Central memory CD8-positive, alpha-beta T cell (primary cell): Measurements from ENCODE around the gene CHST3.
"Not testable (repeated sequence)": the region's sequence is repeated elsewhere in the genome, so short reads cannot be mapped to it uniquely, and the experiment has no call there.

ENCODE experiments used
- ATAC-seq: fragments of 150-1000 bp; cut with Tn5 transposase; replicated peaks from 2 replicates; pipeline ENCODE4 v1.10.0; 2022; ENCODE audit warnings: mild to moderate bottlenecking, moderate FRiP score, moderate number of reproducible peaks; ENCODE audit not compliant: poor library complexity, severe bottlenecking; ENCODE audit errors: extremely low read depth
- DNase-seq, 2 donors: peaks; one replicate each; pipeline ENCODE4 v3.0.0; 2021; ENCODE audit warnings: low spot score in 2 of 2
- H3K27ac Mint-ChIP-seq: one replicate; pipeline ENCODE4 v1.8.0; 2022; ENCODE audit warnings: low read depth, mild to moderate bottlenecking, moderate library complexity, mixed read lengths
- H3K27me3 Mint-ChIP-seq: one replicate; pipeline ENCODE4 v1.8.0; 2022; ENCODE audit warnings: mixed read lengths
- H3K36me3 Mint-ChIP-seq: one replicate; pipeline ENCODE4 v1.8.0; 2022; ENCODE audit warnings: mild to moderate bottlenecking, moderate library complexity, mixed read lengths; ENCODE audit not compliant: insufficient read depth
- H3K4me1 Mint-ChIP-seq: one replicate; pipeline ENCODE4 v1.8.0; 2022; ENCODE audit warnings: mixed read lengths
- H3K4me3 Mint-ChIP-seq: one replicate; pipeline ENCODE4 v1.8.0; 2022; ENCODE audit warnings: mild to moderate bottlenecking, moderate library complexity, mixed read lengths
- H3K9me3 Mint-ChIP-seq: one replicate; pipeline ENCODE4 v1.8.0; 2022; ENCODE audit warnings: mixed read lengths

The CHST3 gene

DNA sequence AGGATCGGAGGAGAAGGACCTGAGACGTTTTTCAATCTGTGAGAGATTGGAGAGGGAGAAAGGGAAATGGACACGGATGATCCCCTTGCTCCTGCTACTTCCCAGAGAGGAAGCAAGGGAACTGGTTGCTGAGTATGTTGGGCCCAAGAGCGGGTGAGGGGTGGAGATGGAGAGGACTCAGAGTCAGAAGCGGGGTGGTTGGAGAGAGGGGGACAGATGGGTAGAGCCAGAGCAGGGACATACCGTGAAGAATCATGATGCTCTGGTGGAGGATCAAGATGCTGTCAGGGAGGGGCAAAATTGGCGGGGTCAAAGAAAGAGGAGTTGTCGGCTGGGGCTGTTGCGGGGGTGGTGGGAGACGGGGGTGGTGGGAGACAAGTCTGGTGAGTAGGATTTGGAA, 2.4 kb upstream of the CHST3 start:
- Mint-ChIP-seq H3K27me3 (peaks cover 61% of the 10 kb centered on the region), H3K4me1 (no peaks in the 10 kb centered on the region), H3K36me3 (no peaks in the 10 kb centered on the region), H3K9me3 (no peaks in the 10 kb centered on the region), H3K4me3 (no peak overlapping the region), H3K27ac (no peak overlapping the region)
- DNase-seq (no peak), ATAC-seq (no peak)

DNA sequence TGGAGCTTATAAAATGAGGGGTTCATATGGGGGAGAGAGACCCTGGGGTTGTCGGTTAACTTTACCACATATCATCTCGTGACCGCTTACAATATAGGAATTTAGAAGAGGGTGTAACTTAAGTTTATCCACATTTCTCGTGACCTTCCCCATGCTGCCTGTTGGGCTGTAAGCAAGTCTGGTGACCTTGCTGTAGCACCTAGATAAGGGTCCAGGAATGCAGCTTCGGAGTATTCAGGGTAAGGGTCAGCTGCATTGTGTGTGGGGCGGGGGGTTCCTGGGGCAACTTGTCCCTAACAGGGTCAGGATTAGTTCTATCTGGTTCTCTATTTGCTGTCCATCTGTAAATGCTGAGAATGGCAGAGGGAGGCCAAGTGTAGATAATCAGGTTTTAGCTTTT, 1.3 kb upstream of the CHST3 start:
- no peak overlapping the region for H3K4me3 Mint-ChIP-seq
- no peaks in the 10 kb centered on the region for H3K4me1 Mint-ChIP-seq
- peaks cover 68% of the 10 kb centered on the region for H3K27me3 Mint-ChIP-seq
- H3K27ac Mint-ChIP-seq = no peak overlapping the region
- ATAC-seq (no peak), DNase-seq (no peak)
- no peaks in the 10 kb centered on the region for H3K36me3 Mint-ChIP-seq
- no peaks in the 10 kb centered on the region for H3K9me3 Mint-ChIP-seq

DNA sequence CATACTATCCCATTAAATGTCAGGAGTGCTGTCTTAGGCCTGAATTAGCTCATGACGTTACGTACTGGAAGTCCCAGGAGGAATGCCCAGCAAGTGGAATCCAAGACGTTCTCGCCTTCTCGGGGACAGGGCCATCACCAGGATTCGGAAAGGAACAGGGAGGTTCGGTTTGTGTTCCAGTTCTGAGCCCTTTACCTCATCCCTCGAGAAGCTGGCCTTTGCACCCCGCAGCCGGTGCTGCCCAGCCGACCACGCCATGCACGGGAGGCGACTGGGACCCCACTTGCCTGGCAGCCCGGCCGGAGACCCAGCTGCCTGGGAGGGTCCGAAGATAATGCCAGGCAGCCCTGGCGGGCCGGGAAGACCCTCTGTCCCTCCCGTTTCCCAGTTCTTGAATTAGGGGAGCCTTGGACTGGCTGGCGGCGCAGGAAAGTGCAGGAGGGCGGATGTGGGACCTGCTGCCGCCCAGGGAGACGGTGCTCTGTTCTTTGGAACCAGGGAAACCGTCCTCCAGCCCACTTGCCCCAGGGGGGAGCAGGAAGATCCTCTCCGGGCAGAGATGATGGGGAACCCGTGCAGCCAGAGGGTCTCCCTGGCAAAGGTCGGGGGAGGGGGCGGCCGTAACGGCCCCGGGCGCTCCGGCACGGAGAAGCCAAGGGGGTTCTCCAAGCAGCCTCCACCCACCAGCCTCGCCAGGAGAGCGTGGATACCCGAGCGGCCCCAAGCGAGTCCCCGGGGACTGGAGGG, 671 bp upstream of the CHST3 start:
- no peak for ATAC-seq
- no peaks in the 10 kb centered on the region for H3K9me3 Mint-ChIP-seq
- no peaks in the 10 kb centered on the region for H3K4me1 Mint-ChIP-seq
- peaks cover 74% of the 10 kb centered on the region for H3K27me3 Mint-ChIP-seq
- H3K27ac Mint-ChIP-seq = no peak overlapping the region
- no peaks in the 10 kb centered on the region for H3K36me3 Mint-ChIP-seq
- no peak for DNase-seq
- no peak overlapping the region for H3K4me3 Mint-ChIP-seq

DNA sequence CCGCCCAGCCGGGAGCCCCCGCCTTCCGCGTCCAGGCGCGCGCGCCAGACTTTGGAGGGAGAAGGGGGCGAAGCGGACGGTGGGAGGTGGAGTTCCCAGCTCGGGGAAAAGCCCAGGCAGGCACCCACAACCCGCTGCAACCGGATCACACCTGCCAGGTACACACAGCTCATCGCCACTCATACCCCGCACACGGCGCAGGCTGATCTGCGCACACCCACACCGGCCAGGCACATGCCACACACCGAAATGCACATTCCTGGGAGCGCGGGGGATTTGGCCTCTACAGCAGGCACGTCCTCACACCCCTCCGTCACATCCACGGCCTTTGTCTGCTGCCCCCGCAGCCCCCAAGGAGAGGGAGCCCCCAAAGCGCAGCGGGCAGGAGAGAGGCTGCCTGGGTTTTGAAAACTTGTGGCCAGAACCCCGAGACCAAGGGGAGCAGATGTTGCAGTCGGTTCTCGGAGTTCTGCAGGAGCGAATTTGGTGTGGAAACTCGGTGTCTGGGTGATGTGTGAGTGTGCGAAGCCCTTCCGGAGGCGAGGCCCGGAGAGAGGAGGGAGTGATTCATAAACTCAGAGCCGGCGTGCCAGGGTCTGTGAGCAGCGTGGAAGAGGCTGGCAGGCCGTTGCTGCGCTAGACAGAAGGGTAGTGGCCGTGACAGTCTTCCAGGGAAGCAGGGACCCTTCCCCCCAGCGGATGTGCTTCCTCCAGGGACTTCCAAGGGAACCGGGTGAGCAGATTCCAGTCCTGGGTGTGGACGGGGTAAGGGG, 734 bp downstream of the CHST3 start:
- H3K27me3 Mint-ChIP-seq = peaks cover 67% of the 10 kb centered on the region
- ATAC-seq (no peak), DNase-seq (no peak)
- H3K9me3 Mint-ChIP-seq = no peaks in the 10 kb centered on the region
- no peaks in the 10 kb centered on the region for H3K4me1 Mint-ChIP-seq
- H3K27ac Mint-ChIP-seq = no peak overlapping the region
- H3K4me3 Mint-ChIP-seq = peak overlapping the region; percentile 41
- no peaks in the 10 kb centered on the region for H3K36me3 Mint-ChIP-seq

DNA sequence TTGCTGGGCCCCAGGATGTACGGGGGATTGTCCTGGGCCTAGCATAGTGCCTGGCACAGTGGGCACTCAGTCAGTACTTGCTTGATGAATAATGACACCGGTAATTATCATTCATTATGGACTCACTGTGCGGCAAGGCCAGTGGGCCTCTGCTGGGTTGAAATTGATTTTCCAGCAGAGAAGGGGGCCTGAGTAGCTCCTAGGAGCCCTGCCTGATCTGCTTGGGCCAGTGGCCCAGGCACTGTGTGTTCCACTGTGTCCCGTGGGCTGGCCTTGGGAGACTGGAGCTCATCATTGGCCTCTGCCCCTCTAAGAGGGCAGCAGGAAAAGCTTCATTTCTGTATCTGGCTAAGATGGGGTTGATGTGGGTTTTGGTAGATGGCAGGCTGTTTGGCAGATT, 1.4 kb downstream of the CHST3 start:
- no peak overlapping the region for H3K27ac Mint-ChIP-seq
- no peaks in the 10 kb centered on the region for H3K36me3 Mint-ChIP-seq
- H3K9me3 Mint-ChIP-seq = no peaks in the 10 kb centered on the region
- no peak for ATAC-seq
- H3K4me3 Mint-ChIP-seq = peak overlapping the region; percentile 41
- no peak for DNase-seq
- peaks cover 67% of the 10 kb centered on the region for H3K27me3 Mint-ChIP-seq
- H3K4me1 Mint-ChIP-seq = no peaks in the 10 kb centered on the region

DNA sequence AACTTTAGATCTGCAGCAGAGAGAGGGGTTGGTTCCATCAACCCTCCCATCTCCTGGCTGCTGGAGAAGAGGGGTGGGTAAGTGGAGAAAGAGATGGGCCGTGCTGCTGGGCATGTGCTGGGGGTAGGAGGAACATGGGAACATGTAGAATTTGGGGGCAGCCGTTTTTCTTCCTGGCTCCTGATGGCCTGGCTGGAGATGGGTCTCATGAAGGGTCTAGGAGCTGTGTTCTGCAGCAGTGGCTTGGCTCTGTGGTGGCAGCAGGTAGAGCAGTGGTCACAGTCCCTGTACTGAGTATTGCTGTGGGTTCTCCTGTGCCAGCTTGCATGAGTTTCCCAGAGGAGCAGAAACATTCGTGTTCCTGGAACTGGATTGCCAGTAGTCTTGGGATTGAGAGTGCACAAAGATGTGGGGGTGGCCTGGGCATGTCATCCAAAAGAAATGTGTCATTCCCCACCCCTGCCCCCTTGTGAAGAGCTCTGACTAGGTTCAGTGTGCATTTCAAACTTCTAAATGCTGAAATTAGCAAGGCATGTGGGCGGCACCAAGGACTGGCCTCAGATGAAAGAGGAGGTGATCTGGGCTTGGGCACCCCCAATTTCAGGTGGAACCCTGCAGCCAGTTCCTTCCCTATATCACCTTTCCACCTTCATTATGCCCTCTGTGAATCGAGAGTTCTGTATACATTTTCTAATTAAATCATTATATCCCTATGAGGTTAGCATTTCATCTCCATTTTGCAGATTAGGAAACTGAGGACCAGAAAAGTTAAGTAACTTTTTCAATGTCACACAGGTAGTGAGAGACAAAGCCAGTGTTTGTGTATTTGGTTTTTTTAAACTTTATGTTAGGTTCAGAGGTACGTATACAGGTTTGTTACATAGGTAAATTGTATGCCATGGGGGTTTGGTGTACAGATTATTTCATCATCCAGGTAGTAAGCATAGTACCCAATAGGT, 2.1 kb downstream of the CHST3 start:
- no peak for DNase-seq
- H3K36me3 Mint-ChIP-seq = no peaks in the 10 kb centered on the region
- no peaks in the 10 kb centered on the region for H3K9me3 Mint-ChIP-seq
- H3K27me3 Mint-ChIP-seq = peaks cover 64% of the 10 kb centered on the region
- no peak overlapping the region for H3K4me3 Mint-ChIP-seq
- ATAC-seq = no peak
- no peaks in the 10 kb centered on the region for H3K4me1 Mint-ChIP-seq
- H3K27ac Mint-ChIP-seq = no peak overlapping the region

DNA sequence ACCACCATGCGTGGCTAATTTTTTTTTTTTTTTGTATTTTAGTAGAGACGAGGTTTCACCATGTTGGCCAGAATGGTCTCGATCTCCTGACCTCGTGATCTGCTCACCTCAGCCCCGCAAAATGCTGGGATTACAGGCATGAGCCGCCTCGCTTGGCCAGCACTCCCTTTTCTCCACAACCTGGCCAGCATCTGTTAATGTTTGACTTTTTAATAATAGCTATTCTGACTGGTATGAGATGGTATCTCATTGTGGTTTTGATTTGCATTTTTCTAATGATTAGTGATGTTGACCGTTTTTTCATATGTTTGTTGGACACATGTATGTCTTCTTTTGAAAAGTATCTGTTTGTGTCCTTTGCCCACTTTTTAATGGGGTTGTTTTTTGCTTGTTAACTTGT, 3.8 kb downstream of the CHST3 start:
- H3K36me3 Mint-ChIP-seq, H3K27ac Mint-ChIP-seq, H3K9me3 Mint-ChIP-seq, DNase-seq, H3K4me1 Mint-ChIP-seq, ATAC-seq, H3K4me3 Mint-ChIP-seq: not testable (repeated sequence)
- H3K27me3 Mint-ChIP-seq = peaks cover 64% of the 10 kb centered on the region

DNA sequence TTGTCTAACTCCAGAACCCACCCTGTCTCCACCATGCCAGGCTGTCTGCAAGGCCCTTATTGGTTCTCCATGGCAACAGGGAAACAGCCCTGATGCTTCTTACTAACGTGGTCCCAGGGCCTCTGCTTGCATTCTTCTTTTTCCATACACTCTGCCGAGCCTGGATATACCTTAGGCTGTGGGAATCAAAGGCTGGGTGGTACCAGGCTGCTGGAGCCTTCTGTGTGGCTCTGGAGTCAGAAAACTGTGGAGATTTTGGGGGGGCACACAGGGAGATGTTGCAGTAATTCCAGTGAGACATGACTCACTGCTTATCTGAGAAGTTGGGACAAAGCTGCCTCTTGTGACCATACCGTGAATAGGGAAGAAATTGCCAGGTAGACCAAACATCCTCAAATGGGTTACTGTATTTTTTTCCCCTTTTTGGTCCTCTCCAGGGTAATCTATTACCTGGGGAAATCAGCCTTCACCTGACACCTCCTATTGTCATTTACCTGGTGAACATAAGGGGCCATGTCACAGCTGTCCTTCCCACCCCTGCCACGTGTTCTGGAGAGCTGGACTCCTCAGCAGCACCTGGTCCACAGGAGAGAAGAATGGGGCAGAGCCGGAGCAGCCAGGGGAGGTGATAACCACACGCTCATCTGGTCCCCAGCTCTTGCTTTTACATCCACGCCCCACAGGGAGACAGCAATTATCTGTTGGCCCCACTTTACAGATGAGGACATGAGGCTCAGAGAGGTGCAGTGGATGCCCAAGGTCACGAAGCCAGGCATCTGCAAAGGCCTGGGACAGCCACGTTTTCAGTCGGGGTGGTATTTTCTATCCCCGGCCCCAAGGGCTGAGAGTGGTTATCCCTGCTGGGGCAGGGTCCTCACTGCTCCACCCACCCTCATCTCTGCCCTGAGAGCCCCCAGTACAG, 4.6 kb downstream of the CHST3 start:
- DNase-seq (no peak), ATAC-seq (no peak)
- Mint-ChIP-seq H3K27ac (no peak overlapping the region), H3K4me1 (peaks cover 6% of the 10 kb centered on the region), H3K9me3 (no peaks in the 10 kb centered on the region), H3K4me3 (no peak overlapping the region), H3K36me3 (no peaks in the 10 kb centered on the region), H3K27me3 (peaks cover 66% of the 10 kb centered on the region)

DNA sequence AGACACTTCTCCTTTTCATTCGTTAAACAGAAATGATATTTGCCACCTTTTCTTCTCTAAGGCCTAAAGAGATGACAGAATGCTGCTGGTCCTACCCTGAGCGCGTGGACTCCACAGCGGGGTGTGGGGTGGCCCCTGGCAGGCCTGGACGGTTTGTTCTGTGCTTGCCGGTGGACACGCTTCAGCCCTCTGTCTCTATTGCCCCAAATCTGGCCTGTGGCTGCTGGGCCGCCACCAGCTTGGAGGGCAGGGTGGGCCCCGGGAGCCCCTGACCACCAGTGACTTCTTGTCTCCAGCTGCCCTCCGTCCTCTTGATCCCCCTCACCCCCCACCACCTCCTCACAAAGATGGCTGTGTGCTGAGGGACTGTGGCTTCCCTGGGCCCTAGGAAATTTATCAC, 5.7 kb downstream of the CHST3 start:
- Mint-ChIP-seq H3K27me3 (peaks cover 66% of the 10 kb centered on the region), H3K9me3 (no peaks in the 10 kb centered on the region), H3K27ac (no peak overlapping the region), H3K4me1 (peaks cover 6% of the 10 kb centered on the region), H3K36me3 (no peaks in the 10 kb centered on the region), H3K4me3 (no peak overlapping the region)
- DNase-seq = no peak
- no peak for ATAC-seq

DNA sequence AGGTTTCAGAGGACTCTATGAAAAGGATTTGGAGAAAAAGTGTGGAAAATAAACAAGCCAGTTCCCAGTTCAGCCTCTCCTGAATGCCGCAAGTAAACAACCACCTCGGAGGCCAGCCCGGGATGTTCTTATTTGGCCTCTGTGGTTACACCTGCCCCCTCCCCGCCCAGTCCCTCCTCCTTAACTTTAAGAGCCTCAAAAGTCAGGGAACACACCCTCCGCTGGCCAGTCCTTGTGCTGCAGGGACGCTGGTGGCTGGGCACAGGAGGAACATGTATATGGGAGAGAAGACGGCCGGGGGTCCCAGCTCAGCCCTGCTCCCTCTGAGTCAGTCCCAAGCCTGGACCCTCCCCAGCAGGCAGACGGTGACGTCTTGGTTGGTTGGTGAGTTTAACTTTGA, 6.1 kb downstream of the CHST3 start:
- DNase-seq (no peak), ATAC-seq (no peak)
- Mint-ChIP-seq H3K27ac (no peak overlapping the region), H3K36me3 (no peaks in the 10 kb centered on the region), H3K4me3 (no peak overlapping the region), H3K27me3 (peaks cover 62% of the 10 kb centered on the region), H3K4me1 (peaks cover 6% of the 10 kb centered on the region), H3K9me3 (no peaks in the 10 kb centered on the region)

DNA sequence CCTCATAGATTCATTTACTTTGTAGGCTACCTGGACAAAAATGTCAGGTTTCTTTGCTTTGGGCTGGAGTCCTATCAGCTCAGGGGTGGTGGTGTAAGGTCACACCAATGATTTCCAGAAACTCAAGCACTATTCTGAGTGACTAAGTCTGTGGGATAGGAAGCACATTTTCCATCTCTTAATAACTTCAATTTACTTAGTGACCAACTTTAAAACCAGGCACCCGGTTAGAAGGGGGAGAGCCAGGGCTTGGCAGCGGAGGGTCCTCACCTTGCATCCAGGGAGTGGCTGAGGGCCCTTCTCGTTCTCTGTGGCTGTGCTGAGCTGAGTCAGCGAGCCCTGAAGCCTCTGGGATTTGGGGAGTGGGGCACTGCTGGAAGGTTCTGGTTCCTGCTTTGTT, 6.7 kb downstream of the CHST3 start:
- ATAC-seq (no peak), DNase-seq (no peak)
- peaks cover 6% of the 10 kb centered on the region for H3K4me1 Mint-ChIP-seq
- H3K4me3 Mint-ChIP-seq = no peak overlapping the region
- no peaks in the 10 kb centered on the region for H3K9me3 Mint-ChIP-seq
- H3K27me3 Mint-ChIP-seq = peaks cover 57% of the 10 kb centered on the region
- H3K27ac Mint-ChIP-seq = no peak overlapping the region
- H3K36me3 Mint-ChIP-seq = no peaks in the 10 kb centered on the region

DNA sequence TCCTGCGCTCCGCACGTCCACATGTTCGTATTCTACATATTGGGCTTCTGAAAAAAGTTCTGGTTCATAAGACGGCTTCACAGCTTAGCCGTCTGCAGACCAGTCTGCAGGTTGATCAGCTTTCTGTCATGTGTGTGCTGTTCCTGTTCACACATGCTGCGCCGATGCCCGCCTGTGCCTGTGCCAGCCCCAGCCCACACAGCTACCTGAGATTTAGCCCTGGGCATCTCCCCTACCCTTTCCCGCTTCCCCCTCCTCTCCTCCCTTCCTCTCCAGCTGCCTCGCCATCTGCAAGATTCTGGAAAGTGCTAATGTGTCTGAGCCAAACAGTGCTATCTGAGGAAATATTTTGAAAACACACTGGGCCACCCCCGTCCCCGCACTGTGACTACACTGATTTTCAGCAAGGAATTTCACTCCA, 7.1 kb downstream of the CHST3 start:
- Mint-ChIP-seq H3K9me3 (no peaks in the 10 kb centered on the region), H3K4me1 (peaks cover 6% of the 10 kb centered on the region), H3K27ac (no peak overlapping the region), H3K27me3 (peaks cover 53% of the 10 kb centered on the region), H3K4me3 (no peak overlapping the region), H3K36me3 (no peaks in the 10 kb centered on the region)
- DNase-seq (no peak), ATAC-seq (no peak)
